ENCODE results near the gene EDC4. TPM values are rescaled to one million over a fixed set of nuclear protein-coding genes. Genes with fewer than 3 reads are reported as not detected.

Gene EDC4
- total and polyA plus RNA-seq, 2 of the 13 experiments (the other 11 are each of a cell fraction or from before 2014, with no cell fraction given), result 51.4 to 59.1 TPM

DNA sequence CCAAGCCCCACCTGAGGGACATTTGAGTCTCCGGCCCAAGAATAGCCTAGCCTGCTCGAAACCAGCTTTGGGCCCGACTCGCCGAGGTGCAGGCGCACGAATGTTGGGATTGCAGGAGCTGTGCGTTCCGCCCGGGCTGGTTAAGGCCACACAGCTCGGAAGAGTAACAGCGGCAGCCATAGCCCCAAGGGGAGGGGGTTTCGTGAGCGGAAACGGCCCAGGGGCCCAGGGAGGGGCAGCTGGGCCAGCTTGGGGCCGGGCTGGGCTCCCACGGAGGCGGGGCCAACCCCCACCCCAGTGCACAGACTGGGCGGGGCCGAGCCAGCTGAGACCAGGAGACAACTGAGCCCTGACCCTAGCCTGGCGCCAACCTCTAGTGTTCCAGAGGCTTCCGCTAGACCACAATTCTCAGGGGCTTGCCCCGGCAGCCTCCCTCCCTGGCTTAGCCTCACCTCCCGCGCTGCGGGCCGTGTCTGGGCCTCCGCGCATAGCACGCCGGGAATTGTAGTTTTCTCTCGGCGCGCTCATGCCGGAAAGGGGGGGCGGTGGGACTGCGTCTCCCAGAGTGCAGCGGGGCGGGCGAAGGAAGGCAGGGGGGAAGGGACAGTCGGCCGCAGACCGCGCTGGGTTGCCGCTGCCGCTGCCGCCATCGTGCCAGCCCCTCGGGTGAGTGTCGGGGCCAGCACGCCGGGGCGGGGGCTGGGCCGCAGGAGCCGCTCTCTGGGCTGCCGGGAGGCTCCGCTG lies 26.4 kb upstream of the EDC4 start, which contains the start of gene NUTF2 (continued):
- no peak for TF ChIP-seq THYN1 (CRISPR knock-in tag; IDR thresholded peaks at IDR 0.05; ENCODE audit: borderline replicate concordance, low read depth)
- TF ChIP-seq NCOA5 (CRISPR knock-in tag; IDR thresholded peaks at IDR 0.05), result no peak
- TF ChIP-seq, protein P1, sequence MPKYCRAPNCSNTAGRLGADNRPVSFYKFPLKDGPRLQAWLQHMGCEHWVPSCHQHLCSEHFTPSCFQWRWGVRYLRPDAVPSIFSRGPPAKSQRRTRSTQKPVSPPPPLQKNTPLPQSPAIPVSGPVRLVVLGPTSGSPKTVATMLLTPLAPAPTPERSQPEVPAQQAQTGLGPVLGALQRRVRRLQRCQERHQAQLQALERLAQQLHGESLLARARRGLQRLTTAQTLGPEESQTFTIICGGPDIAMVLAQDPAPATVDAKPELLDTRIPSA (CRISPR knock-in tag; IDR thresholded peaks at IDR 0.05; ENCODE audit: borderline replicate concordance), result no peak; the same call in 1 of the 2 replicates
- TF ChIP-seq ZNF816 (CRISPR knock-in tag; IDR thresholded peaks at IDR 0.05; ENCODE audit: borderline replicate concordance), result peak; percentile 84; the same call in 1 of the 2 replicates
- TF ChIP-seq PCBP2 (optimal IDR thresholded peaks at IDR 0.05; ENCODE audit: low read depth, low read length, poor library complexity, severe bottlenecking), result no peak
- peak; percentile 90 for TF ChIP-seq PITX1 (CRISPR knock-in tag; IDR thresholded peaks at IDR 0.05)
- TF ChIP-seq ZNF33A (CRISPR knock-in tag; IDR thresholded peaks at IDR 0.05; ENCODE audit: borderline replicate concordance), result peak; percentile 65; the same call in 1 of the 2 replicates
- TF ChIP-seq TCF12 (IDR thresholded peaks at IDR 0.05), result no peak
- no peak for TF ChIP-seq TCF12 (CRISPR knock-in tag; IDR thresholded peaks at IDR 0.05)
- peak; percentile 96 for TF ChIP-seq ZNF788 (CRISPR knock-in tag; IDR thresholded peaks at IDR 0.05; ENCODE audit: borderline replicate concordance)
- TF ChIP-seq, protein P2, sequence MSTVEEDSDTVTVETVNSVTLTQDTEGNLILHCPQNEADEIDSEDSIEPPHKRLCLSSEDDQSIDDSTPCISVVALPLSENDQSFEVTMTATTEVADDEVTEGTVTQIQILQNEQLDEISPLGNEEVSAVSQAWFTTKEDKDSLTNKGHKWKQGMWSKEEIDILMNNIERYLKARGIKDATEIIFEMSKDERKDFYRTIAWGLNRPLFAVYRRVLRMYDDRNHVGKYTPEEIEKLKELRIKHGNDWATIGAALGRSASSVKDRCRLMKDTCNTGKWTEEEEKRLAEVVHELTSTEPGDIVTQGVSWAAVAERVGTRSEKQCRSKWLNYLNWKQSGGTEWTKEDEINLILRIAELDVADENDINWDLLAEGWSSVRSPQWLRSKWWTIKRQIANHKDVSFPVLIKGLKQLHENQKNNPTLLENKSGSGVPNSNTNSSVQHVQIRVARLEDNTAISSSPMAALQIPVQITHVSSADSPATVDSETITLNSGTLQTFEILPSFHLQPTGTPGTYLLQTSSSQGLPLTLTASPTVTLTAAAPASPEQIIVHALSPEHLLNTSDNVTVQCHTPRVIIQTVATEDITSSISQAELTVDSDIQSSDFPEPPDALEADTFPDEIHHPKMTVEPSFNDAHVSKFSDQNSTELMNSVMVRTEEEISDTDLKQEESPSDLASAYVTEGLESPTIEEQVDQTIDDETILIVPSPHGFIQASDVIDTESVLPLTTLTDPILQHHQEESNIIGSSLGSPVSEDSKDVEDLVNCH (CRISPR knock-in tag; IDR thresholded peaks at IDR 0.05), result no peak
- TF ChIP-seq MED1 (CRISPR knock-in tag; IDR thresholded peaks at IDR 0.05), result peak; percentile 86
- no peak for TF ChIP-seq ZNF138 (CRISPR knock-in tag; IDR thresholded peaks at IDR 0.05; ENCODE audit: low read depth)
- TF ChIP-seq, protein P3, sequence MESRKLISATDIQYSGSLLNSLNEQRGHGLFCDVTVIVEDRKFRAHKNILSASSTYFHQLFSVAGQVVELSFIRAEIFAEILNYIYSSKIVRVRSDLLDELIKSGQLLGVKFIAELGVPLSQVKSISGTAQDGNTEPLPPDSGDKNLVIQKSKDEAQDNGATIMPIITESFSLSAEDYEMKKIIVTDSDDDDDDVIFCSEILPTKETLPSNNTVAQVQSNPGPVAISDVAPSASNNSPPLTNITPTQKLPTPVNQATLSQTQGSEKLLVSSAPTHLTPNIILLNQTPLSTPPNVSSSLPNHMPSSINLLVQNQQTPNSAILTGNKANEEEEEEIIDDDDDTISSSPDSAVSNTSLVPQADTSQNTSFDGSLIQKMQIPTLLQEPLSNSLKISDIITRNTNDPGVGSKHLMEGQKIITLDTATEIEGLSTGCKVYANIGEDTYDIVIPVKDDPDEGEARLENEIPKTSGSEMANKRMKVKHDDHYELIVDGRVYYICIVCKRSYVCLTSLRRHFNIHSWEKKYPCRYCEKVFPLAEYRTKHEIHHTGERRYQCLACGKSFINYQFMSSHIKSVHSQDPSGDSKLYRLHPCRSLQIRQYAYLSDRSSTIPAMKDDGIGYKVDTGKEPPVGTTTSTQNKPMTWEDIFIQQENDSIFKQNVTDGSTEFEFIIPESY (CRISPR knock-in tag; IDR thresholded peaks at IDR 0.05), result peak; percentile 56; the same call in 1 of the 2 replicates
- TF ChIP-seq, protein P4, sequence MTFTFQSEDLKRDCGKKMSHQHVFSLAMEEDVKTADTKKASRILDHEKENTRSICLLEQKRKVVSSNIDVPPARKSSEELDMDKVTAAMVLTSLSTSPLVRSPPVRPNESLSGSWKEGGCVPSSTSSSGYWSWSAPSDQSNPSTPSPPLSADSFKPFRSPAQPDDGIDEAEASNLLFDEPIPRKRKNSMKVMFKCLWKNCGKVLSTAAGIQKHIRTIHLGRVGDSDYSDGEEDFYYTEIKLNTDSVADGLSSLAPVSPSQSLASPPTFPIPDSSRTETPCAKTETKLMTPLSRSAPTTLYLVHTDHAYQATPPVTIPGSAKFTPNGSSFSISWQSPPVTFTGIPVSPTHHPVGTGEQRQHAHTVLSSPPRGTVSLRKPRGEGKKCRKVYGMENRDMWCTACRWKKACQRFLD (CRISPR knock-in tag; IDR thresholded peaks at IDR 0.05; ENCODE audit: borderline replicate concordance), result peak; percentile 81; the same call in 1 of the 2 replicates
- peak; percentile 84 for TF ChIP-seq HNRNPLL (IDR thresholded peaks at IDR 0.05; ENCODE audit: low read depth, low read length, poor library complexity, severe bottlenecking)
- peak; percentile 85 for TF ChIP-seq ZNF335 (CRISPR knock-in tag; IDR thresholded peaks at IDR 0.05)
- TF ChIP-seq, protein P5, sequence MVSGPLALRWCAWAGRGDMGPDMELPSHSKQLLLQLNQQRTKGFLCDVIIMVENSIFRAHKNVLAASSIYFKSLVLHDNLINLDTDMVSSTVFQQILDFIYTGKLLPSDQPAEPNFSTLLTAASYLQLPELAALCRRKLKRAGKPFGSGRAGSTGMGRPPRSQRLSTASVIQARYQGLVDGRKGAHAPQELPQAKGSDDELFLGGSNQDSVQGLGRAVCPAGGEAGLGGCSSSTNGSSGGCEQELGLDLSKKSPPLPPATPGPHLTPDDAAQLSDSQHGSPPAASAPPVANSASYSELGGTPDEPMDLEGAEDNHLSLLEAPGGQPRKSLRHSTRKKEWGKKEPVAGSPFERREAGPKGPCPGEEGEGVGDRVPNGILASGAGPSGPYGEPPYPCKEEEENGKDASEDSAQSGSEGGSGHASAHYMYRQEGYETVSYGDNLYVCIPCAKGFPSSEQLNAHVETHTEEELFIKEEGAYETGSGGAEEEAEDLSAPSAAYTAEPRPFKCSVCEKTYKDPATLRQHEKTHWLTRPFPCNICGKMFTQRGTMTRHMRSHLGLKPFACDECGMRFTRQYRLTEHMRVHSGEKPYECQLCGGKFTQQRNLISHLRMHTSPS (CRISPR knock-in tag; IDR thresholded peaks at IDR 0.05; ENCODE audit: low read depth), result peak; percentile 79; the same call in 1 of the 2 replicates
- peak; percentile 78 for TF ChIP-seq SMAD3 (CRISPR knock-in tag; IDR thresholded peaks at IDR 0.05)
- no peak for TF ChIP-seq ZNF644 (CRISPR knock-in tag; IDR thresholded peaks at IDR 0.05; ENCODE audit: low read depth)
- TF ChIP-seq TSC22D2 (CRISPR knock-in tag; IDR thresholded peaks at IDR 0.05; ENCODE audit: borderline replicate concordance), result no peak
